HL-60 (cell line): ENCODE data around the gene PLXNB2.

Experiments
- CTCF ChIP-seq: IDR thresholded peaks from one replicate; pipeline ENCODE4 v1.5.1; 2011; ENCODE audit warnings: low read length, control low read depth, inconsistent platforms; ENCODE audit not compliant: insufficient read depth
- GABPA ChIP-seq: IDR thresholded peaks from 2 replicates; pipeline ENCODE4 v1.6.1; 2012; ENCODE audit warnings: low read depth

GRCh38 chr22:50252082-50253045, 55.1 kb downstream of the PLXNB2 start:
- TF ChIP-seq GABPA (no peak), CTCF (peak; percentile 33)
